HEK293 (cell line): ENCODE data around the gene PRMT5.

ENCODE experiments used
- FEZF1 ChIP-seq: fragments of 450-650 bp; formaldehyde crosslinking; IDR thresholded peaks from 2 replicates; pipeline ENCODE4 v1.5.1; 2016; ENCODE audit warnings: missing biosample characterization, missing genetic modification characterization
- KLF1 ChIP-seq: fragments of 450-650 bp; formaldehyde crosslinking; IDR thresholded peaks from 2 replicates; pipeline ENCODE4 v1.5.1; 2016; ENCODE audit warnings: missing biosample characterization, missing genetic modification characterization
- KLF10 ChIP-seq: fragments of 450-650 bp; IDR thresholded peaks from 2 replicates; pipeline ENCODE4 v1.5.1; 2018; ENCODE audit warnings: missing biosample characterization, mild to moderate bottlenecking, missing genetic modification characterization
- MYNN ChIP-seq: fragments of 450-650 bp; formaldehyde crosslinking; IDR thresholded peaks from 2 replicates; pipeline ENCODE4 v1.5.1; 2016; ENCODE audit warnings: missing biosample characterization, missing genetic modification characterization, borderline replicate concordance
- MZF1 ChIP-seq: fragments of 450-650 bp; formaldehyde crosslinking; IDR thresholded peaks from 2 replicates; pipeline ENCODE4 v1.5.1; 2017; ENCODE audit warnings: missing biosample characterization, missing genetic modification characterization, borderline replicate concordance
- OSR2 ChIP-seq: fragments of 450-650 bp; formaldehyde crosslinking; IDR thresholded peaks from 2 replicates; pipeline ENCODE4 v1.5.1; 2016; ENCODE audit warnings: missing biosample characterization, missing genetic modification characterization
- SCRT2 ChIP-seq: fragments of 450-650 bp; formaldehyde crosslinking; IDR thresholded peaks from 2 replicates; pipeline ENCODE4 v1.5.1; 2016; ENCODE audit warnings: missing biosample characterization, missing genetic modification characterization
- TRIM28 ChIP-seq: IDR thresholded peaks from 2 replicates; pipeline ENCODE4 v1.6.1; 2011; ENCODE audit warnings: low read length, control low read depth, borderline replicate concordance
- ZBTB17 ChIP-seq: fragments of 450-650 bp; formaldehyde crosslinking; IDR thresholded peaks from 2 replicates; pipeline ENCODE4 v1.5.1; 2016; ENCODE audit warnings: missing biosample characterization, missing genetic modification characterization
- ZFHX2 ChIP-seq: fragments of 450-650 bp; formaldehyde crosslinking; conservative IDR thresholded peaks from 2 replicates; pipeline ENCODE4 v1.5.1; 2016; ENCODE audit warnings: missing biosample characterization, missing genetic modification characterization
- ZNF10 ChIP-seq: fragments of 450-650 bp; formaldehyde crosslinking; IDR thresholded peaks from 2 replicates; pipeline ENCODE4 v1.5.1; 2017; ENCODE audit warnings: missing biosample characterization, missing genetic modification characterization
- ZNF121 ChIP-seq: fragments of 450-650 bp; formaldehyde crosslinking; IDR thresholded peaks from 2 replicates; pipeline ENCODE4 v1.5.1; 2016; ENCODE audit warnings: missing biosample characterization, missing genetic modification characterization
- ZNF169 ChIP-seq: fragments of 450-650 bp; formaldehyde crosslinking; IDR thresholded peaks from 2 replicates; pipeline ENCODE4 v1.5.1; 2016; ENCODE audit warnings: missing biosample characterization, missing genetic modification characterization
- ZNF184 ChIP-seq: fragments of 450-650 bp; IDR thresholded peaks from 2 replicates; pipeline ENCODE4 v1.5.1; 2018; ENCODE audit warnings: missing biosample characterization, mild to moderate bottlenecking, missing genetic modification characterization
- ZNF302 ChIP-seq: fragments of 450-650 bp; formaldehyde crosslinking; IDR thresholded peaks from 2 replicates; pipeline ENCODE4 v1.5.1; 2016; ENCODE audit warnings: missing biosample characterization, missing genetic modification characterization, low read depth
- ZNF473 ChIP-seq: fragments of 450-650 bp; formaldehyde crosslinking; IDR thresholded peaks from 2 replicates; pipeline ENCODE4 v1.5.1; 2017; ENCODE audit warnings: missing biosample characterization, missing genetic modification characterization
- ZNF48 ChIP-seq: fragments of 450-650 bp; formaldehyde crosslinking; IDR thresholded peaks from 2 replicates; pipeline ENCODE4 v1.5.1; 2016; ENCODE audit warnings: missing biosample characterization, missing genetic modification characterization
- ZNF544 ChIP-seq: fragments of 450-650 bp; formaldehyde crosslinking; IDR thresholded peaks from 2 replicates; pipeline ENCODE4 v1.5.0; 2017; ENCODE audit warnings: missing biosample characterization, missing genetic modification characterization
- ZNF549 ChIP-seq: fragments of 450-650 bp; IDR thresholded peaks from 2 replicates; pipeline ENCODE4 v1.5.1; 2018; ENCODE audit warnings: missing biosample characterization, missing genetic modification characterization, mild to moderate bottlenecking, inconsistent platforms, moderate library complexity
- ZNF660 ChIP-seq: fragments of 450-650 bp; IDR thresholded peaks from 2 replicates; pipeline ENCODE4 v1.5.1; 2018; ENCODE audit warnings: missing biosample characterization, mild to moderate bottlenecking, missing genetic modification characterization
- ZNF664 ChIP-seq: fragments of 450-650 bp; formaldehyde crosslinking; IDR thresholded peaks from 2 replicates; pipeline ENCODE4 v1.5.1; 2016; ENCODE audit warnings: missing biosample characterization, missing genetic modification characterization
- ZNF776 ChIP-seq: fragments of 450-650 bp; formaldehyde crosslinking; IDR thresholded peaks from 2 replicates; pipeline ENCODE4 v1.5.0; 2017; ENCODE audit warnings: missing biosample characterization, missing genetic modification characterization, borderline replicate concordance
- ZSCAN23 ChIP-seq: fragments of 450-650 bp; formaldehyde crosslinking; IDR thresholded peaks from 2 replicates; pipeline ENCODE4 v1.5.1; 2016; ENCODE audit warnings: missing biosample characterization, missing genetic modification characterization
- ZXDB ChIP-seq: fragments of 450-650 bp; formaldehyde crosslinking; IDR thresholded peaks from 2 replicates; pipeline ENCODE4 v1.5.1; 2016; ENCODE audit warnings: missing biosample characterization, missing genetic modification characterization
- TF ChIP-seq, protein P1 (sequence below): fragments of 450-650 bp; formaldehyde crosslinking; IDR thresholded peaks from 2 replicates; pipeline ENCODE4 v1.5.1; 2017; ENCODE audit warnings: missing biosample characterization, missing genetic modification characterization
- TF ChIP-seq, protein P2 (sequence below): fragments of 450-650 bp; formaldehyde crosslinking; IDR thresholded peaks from 2 replicates; pipeline ENCODE4 v1.5.1; 2016; ENCODE audit warnings: missing biosample characterization, missing genetic modification characterization
- TF ChIP-seq, protein P3 (sequence below): fragments of 450-650 bp; formaldehyde crosslinking; conservative IDR thresholded peaks from 2 replicates; pipeline ENCODE4 v1.5.1; 2016; ENCODE audit warnings: low read depth, missing biosample characterization, missing genetic modification characterization
- TF ChIP-seq, protein P4 (sequence below): fragments of 450-650 bp; formaldehyde crosslinking; IDR thresholded peaks from 2 replicates; pipeline ENCODE4 v1.5.1; 2016; ENCODE audit warnings: missing biosample characterization, missing genetic modification characterization
- TF ChIP-seq, protein P5 (sequence below): fragments of 450-650 bp; formaldehyde crosslinking; IDR thresholded peaks from 2 replicates; pipeline ENCODE4 v1.5.1; 2016; ENCODE audit warnings: missing biosample characterization, missing genetic modification characterization
- TF ChIP-seq, protein P6 (sequence below): IDR thresholded peaks from 2 replicates; pipeline ENCODE4 v1.6.1; 2011; ENCODE audit warnings: mild to moderate bottlenecking, low read depth, low read length, borderline replicate concordance

The PRMT5 gene

DNA sequence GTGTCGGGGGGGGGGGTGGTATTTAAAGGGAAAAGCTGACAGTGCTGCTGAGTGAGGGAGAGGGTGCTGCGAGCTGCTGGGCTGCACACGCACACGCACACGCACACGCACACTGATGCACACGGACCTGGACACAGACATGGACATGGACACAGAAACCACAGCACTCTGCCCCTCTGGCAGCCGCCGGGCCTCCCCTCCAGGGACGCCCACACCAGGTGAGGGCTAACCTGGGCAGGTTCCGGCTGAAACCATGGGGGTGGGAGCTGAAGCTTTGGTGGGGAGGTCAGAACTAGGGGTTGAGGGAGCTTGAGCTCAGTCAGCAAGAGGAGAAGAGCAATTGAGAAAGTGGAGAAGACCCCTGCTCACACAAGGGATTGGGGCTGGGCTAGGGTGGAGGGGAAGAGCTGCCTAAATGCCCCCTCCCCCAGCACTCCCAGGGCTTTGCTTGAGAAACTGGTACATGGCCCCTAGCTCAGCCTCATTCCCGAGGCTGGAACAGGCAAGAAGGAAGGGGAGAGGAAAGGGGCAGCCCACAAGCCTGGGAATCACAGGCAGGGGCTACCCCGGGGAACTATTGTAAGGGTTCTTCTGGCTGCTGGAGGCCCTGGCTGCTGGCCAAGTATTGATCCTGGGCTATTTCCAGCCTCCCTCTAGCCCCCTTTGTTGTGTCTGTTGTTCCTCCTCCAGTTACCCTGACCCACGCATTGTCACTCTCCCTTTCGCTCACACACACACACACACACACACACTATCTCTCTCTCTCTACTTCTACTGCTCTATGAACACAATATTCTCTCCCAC, 45.8 kb downstream of the PRMT5 start, which contains the start of gene REM2 (continued):
- TF ChIP-seq ZNF302 (no peak), ZNF549 (no peak), FEZF1 (tag by site-specific recombination) (0 out of 2 replicates have a peak, but pooled peaks have one; percentile 17), ZNF776 (tag by site-specific recombination) (no peak), SCRT2 (tag by site-specific recombination) (no peak), OSR2 (no peak), ZNF544 (tag by site-specific recombination) (no peak), ZBTB17 (tag by site-specific recombination) (no peak), ZNF10 (tag by site-specific recombination) (no peak), KLF1 (tag by site-specific recombination) (no peak), KLF10 (tag by site-specific recombination) (no peak), ZNF664 (tag by site-specific recombination) (no peak), ZNF184 (tag by site-specific recombination) (no peak), MZF1 (tag by site-specific recombination) (no peak), ZNF473 (tag by site-specific recombination) (no peak), ZNF660 (tag by site-specific recombination) (no peak), ZXDB (no peak), ZSCAN23 (no peak), ZNF169 (tag by site-specific recombination) (no peak), MYNN (no peak), ZFHX2 (tag by site-specific recombination) (peak; percentile 99), TRIM28 (no peak), ZNF48 (tag by site-specific recombination) (no peak), ZNF121 (tag by site-specific recombination) (no peak)
- TF ChIP-seq, protein P1, sequence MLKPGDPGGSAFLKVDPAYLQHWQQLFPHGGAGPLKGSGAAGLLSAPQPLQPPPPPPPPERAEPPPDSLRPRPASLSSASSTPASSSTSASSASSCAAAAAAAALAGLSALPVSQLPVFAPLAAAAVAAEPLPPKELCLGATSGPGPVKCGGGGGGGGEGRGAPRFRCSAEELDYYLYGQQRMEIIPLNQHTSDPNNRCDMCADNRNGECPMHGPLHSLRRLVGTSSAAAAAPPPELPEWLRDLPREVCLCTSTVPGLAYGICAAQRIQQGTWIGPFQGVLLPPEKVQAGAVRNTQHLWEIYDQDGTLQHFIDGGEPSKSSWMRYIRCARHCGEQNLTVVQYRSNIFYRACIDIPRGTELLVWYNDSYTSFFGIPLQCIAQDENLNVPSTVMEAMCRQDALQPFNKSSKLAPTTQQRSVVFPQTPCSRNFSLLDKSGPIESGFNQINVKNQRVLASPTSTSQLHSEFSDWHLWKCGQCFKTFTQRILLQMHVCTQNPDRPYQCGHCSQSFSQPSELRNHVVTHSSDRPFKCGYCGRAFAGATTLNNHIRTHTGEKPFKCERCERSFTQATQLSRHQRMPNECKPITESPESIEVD = no peak
- TF ChIP-seq, protein P2, sequence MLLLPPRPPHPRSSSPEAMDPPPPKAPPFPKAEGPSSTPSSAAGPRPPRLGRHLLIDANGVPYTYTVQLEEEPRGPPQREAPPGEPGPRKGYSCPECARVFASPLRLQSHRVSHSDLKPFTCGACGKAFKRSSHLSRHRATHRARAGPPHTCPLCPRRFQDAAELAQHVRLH (tag by site-specific recombination) = no peak
- TF ChIP-seq, protein P3, sequence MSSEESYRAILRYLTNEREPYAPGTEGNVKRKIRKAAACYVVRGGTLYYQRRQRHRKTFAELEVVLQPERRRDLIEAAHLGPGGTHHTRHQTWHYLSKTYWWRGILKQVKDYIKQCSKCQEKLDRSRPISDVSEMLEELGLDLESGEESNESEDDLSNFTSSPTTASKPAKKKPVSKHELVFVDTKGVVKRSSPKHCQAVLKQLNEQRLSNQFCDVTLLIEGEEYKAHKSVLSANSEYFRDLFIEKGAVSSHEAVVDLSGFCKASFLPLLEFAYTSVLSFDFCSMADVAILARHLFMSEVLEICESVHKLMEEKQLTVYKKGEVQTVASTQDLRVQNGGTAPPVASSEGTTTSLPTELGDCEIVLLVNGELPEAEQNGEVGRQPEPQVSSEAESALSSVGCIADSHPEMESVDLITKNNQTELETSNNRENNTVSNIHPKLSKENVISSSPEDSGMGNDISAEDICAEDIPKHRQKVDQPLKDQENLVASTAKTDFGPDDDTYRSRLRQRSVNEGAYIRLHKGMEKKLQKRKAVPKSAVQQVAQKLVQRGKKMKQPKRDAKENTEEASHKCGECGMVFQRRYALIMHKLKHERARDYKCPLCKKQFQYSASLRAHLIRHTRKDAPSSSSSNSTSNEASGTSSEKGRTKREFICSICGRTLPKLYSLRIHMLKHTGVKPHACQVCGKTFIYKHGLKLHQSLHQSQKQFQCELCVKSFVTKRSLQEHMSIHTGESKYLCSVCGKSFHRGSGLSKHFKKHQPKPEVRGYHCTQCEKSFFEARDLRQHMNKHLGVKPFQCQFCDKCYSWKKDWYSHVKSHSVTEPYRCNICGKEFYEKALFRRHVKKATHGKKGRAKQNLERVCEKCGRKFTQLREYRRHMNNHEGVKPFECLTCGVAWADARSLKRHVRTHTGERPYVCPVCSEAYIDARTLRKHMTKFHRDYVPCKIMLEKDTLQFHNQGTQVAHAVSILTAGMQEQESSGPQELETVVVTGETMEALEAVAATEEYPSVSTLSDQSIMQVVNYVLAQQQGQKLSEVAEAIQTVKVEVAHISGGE (tag by site-specific recombination) = no peak
- TF ChIP-seq, protein P4, sequence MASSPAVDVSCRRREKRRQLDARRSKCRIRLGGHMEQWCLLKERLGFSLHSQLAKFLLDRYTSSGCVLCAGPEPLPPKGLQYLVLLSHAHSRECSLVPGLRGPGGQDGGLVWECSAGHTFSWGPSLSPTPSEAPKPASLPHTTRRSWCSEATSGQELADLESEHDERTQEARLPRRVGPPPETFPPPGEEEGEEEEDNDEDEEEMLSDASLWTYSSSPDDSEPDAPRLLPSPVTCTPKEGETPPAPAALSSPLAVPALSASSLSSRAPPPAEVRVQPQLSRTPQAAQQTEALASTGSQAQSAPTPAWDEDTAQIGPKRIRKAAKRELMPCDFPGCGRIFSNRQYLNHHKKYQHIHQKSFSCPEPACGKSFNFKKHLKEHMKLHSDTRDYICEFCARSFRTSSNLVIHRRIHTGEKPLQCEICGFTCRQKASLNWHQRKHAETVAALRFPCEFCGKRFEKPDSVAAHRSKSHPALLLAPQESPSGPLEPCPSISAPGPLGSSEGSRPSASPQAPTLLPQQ (tag by site-specific recombination) = peak; percentile 67; the same call in 1 of the 2 replicates
- TF ChIP-seq, protein P5, sequence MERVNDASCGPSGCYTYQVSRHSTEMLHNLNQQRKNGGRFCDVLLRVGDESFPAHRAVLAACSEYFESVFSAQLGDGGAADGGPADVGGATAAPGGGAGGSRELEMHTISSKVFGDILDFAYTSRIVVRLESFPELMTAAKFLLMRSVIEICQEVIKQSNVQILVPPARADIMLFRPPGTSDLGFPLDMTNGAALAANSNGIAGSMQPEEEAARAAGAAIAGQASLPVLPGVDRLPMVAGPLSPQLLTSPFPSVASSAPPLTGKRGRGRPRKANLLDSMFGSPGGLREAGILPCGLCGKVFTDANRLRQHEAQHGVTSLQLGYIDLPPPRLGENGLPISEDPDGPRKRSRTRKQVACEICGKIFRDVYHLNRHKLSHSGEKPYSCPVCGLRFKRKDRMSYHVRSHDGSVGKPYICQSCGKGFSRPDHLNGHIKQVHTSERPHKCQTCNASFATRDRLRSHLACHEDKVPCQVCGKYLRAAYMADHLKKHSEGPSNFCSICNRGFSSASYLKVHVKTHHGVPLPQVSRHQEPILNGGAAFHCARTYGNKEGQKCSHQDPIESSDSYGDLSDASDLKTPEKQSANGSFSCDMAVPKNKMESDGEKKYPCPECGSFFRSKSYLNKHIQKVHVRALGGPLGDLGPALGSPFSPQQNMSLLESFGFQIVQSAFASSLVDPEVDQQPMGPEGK (tag by site-specific recombination) = peak; percentile 21; the same call in 1 of the 2 replicates
- TF ChIP-seq, protein P6, sequence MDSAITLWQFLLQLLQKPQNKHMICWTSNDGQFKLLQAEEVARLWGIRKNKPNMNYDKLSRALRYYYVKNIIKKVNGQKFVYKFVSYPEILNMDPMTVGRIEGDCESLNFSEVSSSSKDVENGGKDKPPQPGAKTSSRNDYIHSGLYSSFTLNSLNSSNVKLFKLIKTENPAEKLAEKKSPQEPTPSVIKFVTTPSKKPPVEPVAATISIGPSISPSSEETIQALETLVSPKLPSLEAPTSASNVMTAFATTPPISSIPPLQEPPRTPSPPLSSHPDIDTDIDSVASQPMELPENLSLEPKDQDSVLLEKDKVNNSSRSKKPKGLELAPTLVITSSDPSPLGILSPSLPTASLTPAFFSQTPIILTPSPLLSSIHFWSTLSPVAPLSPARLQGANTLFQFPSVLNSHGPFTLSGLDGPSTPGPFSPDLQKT = no peak
